Ishikawa (cell line): ENCODE measurements around the gene ALPI.

Experiments
- CEBPB ChIP-seq: IDR thresholded peaks from 2 replicates; pipeline ENCODE4 v1.6.1; 2012
- NFIC ChIP-seq: IDR thresholded peaks from 2 replicates; pipeline ENCODE4 v1.6.1; 2012
- RAD21 ChIP-seq: IDR thresholded peaks from 2 replicates; pipeline ENCODE4 v1.6.1; 2012; ENCODE audit warnings: low read depth
- TCF12 ChIP-seq: IDR thresholded peaks from 2 replicates; pipeline ENCODE4 v1.6.1; 2012; ENCODE audit warnings: low read depth

DNA sequence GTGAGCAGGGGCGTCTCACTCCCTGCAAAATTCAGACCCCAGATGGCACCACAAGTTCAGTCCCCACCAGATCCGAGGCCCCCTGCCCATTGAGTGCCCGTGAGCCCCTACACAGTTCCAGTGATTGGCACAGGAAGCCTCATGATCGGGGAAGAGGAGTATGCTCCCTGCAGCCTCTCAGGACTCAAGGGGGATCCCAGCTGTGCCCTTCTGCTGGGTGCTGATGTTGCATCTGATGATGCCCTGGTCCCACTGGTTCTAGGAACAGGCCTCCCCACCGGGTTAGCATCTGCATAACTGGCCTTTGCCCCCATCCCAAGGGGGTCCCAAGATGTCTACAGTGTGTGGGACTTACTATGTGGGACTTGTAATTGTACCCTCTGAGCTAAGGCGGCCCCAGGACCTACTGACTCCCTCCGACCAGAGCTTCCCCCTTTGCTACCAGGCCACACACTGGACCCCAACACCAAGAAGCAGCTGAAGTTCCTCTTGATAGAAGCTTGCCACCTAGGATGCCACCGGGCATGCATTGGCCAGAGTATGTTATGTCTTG, 40.7 kb upstream of the ALPI start:
- TF ChIP-seq NFIC, result no peak
- TF ChIP-seq TCF12, result no peak
- TF ChIP-seq CEBPB, result no peak
- no peak for TF ChIP-seq RAD21
